NCI-H774 (cell line): ENCODE results near the gene UBE2L3.
A peak's percentile ranks its signal among the peaks of the same experiment; 100 is the strongest.

Source experiments
- DNase-seq: peaks from one replicate; lab custom pipeline; 2025; lab: John Stamatoyannopoulos, UW

Gene UBE2L3

DNA sequence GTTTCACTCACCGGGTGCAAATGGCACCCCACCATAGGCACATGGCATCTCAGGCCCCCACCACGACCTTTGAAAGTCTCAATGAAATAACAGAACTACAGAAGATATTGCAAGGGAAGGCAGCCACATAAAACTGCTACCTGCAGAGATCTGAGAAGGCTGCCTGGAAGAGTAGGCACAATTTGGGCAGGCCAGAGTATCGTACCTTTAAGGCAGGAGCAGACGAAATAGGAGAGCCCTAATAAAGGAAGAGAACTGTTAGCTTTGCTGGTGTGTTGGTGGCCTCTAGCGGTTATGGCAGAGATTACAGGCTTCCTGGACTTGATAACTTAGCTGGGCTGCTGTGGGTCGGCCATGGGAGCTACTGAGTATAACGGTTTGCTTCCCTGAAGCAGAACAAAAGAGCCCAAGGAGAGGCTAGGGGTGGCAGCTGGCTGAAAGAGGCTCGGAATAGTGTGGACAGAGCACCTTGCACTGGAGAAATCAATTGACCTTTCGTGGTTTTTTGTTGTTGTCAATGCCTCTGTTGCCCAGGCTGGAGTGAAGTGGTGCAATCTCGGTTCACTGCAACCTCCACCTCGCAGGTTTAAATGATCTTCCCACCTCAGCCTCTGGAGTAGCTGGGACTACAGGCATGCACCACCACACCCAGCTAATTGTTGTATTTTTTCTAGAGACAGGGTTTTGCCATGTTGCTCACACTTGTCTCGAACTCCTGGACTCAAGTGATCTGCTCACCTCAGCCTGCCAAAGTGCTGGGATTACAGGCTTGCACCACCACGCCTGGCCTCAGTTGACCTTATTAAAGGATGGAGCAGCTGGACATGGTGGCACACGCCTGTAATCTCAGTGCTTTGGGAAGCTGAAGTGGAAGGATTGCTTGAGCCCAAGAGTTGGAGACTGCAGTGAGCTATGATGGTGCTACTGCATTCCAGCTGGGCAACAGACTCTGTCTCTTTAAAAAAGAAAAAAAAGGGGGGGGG lies 79.4 kb downstream of the UBE2L3 start:
- DNase-seq: peak; percentile 73

- DNase-seq: no peak
Measured at GRCh38 chr22:21650280-21650679, 82.8 kb downstream of the UBE2L3 start.

DNA sequence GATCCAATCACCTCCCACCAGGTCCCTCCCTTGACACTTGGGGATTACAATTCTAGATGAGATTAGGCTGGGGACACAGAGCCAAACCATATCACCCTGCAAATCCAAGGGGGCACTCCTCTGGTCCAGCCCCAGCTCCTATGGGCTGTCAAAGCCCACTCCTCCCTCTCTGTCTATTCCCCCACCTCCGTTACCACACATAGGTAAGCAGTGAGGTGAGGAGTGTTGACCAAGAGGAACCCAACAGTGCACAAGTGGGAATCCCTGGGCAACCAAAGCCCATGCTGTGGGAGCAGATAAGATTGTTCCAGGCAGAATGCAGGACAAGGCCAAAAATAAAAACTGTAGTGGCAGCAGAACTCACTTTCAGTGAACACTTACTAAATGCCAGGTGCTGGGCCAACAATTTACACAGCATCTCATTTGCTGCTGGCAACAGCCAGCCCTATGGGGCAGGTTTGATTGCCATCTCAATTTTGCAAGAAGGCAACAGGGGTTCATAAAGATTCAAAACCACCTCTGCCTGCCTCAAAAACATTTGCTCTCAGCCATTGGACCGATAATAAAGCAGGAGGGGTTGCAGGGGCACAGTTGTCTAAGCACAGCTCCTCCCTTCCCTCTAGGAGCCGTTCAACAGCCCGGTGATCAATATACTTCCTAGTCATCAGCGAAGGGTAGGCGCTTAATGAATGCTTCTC lies 83.5 kb downstream of the UBE2L3 start:
- DNase-seq: no peak

DNA sequence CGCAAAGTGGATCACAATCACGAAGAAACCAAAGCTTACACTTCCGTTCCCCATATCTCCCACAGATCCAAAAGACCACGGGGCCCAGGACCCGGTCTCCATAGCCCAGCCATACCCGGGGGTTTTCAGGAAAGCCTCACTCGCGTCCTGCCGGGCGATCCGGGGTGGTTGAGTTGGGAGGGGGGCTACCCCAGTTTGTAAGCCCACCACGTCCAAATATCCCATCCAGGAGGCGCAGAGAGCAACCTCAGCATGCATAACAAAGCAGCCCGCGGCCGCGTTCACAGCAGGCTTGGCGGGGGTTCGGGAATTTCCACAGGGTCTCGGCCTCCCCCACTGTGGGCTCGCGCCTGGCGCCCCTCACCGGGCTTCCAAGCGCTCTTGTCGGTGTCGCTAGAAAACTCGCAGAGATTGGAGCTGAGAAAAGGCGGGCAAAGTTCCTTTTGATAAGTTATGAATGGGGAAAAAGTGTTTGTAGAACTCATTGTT lies 84.1 kb downstream of the UBE2L3 start:
- no peak for DNase-seq

DNA sequence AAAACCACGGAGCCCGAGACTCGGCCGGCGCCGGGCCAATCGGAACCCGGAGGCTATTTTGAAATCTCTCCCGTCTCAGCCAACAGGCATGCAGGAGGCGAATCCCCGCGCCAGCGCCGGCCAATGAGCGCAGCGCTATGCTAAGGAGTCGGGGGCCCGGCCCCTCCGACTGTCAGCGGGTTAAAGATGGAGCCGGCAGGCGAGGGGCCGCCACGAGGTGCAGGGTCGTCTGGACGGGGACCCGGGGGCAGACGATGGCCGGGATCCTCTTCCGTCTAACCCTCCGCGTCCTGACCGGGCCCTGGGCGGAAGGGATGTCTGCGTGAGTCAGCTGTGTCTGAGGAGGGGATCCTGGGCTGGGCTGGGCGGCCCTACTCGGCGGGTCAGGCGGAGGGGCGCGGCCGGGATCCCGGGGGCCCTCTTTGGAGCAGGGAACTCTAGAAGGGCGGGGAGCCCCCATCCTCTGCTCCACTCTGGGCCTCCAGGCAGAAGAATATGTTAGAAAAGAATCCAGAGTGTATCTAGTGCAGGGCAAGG lies 84.6 kb downstream of the UBE2L3 start:
- peak; percentile 85 for DNase-seq

DNA sequence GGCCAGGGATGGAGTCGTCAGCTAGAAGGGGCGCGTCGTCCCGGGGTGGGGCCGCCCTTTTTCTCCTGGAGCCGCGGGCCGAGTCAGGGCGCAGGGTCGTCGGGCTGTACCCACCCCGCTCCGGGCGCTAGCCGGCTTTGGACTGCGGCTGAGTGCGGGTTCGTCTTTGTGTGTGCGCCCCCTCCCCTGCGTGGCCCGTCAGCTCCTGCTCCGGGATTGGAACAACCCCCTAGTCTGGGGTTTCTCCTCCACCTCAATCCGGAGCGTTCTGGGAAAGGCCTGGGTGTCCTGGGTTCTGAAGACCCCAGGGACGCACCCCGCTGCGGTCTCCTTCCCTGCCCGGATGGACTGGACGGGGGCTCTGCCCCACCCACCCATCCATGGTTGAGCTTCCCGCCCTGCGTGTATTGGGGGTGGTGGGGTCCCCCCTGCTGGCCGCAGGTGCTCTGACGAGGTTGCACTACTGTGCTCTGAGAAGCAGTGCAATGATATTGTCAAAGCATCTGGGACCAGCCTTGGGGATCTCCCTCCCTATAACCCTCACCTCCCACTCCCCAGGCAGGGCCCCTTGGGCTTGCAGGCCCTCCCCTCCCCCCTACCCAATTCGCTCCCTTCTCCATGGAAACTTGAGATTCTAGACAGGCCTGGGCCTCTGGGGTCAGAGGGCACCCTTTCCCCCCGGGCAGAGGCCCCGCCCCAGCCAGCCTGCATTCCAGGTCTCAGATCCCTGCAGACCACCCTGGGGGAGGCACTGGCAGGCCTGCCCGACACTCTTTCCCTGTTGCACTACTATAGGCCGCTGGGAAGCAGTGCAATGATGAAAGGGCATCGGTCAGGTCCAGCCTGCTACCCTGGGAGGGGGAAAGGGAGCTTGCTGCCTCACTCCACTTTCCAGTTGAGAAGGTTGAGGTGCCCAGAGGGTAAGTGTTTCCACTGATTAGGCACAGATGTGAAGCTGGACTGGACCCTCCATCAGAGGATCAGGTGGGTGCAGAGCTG lies 85.3 kb downstream of the UBE2L3 start:
- no peak for DNase-seq

DNA sequence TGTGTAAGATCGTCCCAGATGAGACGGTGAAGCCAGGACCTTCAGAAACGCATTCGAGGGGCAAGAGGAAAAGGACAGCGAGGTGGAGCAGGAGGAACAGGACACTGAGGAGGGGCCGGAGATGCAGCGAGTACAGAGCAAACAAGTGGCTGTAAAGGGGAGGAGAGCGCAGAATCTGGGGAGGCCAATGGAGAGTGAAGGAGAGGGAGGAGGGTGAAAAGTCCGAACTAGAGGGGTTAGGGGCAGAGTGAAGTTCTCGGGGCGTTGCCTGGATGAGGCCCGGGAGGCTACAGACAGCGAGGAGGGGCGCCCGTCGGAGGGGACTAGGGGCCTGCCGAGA lies 89.5 kb downstream of the UBE2L3 start:
- peak; percentile 41 for DNase-seq

DNA sequence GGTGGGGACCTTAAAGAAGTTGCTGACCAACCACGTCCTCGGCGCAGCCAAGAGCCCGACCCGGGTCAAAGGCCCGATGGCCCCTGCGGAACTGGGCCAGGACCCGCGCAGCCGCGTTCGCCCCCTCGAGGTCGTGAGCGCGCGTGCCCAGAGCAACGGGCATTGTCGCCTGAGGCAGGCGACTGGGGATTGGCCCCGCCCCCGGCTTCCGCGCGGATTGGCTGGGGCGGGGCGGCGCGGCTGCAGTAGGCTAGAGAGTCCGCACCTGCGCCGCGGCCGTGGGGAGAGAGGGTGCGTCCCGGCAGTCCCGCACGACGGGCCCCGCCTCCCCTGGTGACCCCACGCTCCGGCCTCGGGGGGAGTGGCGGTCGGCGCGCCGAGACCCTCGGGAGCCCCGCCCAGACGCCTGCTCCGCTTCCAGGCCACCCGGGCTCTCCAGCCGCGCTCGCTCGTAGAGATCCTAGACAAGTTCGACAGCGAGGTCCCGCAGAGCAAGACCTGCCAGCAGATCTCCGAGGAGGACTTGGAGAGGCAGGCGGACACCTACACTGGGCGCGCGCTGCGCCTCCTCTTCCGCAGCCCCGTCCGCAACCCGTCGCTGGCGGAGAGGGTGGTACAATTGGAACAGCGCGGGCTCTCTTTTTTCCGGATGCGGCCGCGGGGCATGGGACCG lies 90.0 kb downstream of the UBE2L3 start:
- DNase-seq: peak; percentile 90

GRCh38 chr22:21659864-21660525 lies 92.5 kb downstream of the UBE2L3 start:
- DNase-seq: no peak

DNA sequence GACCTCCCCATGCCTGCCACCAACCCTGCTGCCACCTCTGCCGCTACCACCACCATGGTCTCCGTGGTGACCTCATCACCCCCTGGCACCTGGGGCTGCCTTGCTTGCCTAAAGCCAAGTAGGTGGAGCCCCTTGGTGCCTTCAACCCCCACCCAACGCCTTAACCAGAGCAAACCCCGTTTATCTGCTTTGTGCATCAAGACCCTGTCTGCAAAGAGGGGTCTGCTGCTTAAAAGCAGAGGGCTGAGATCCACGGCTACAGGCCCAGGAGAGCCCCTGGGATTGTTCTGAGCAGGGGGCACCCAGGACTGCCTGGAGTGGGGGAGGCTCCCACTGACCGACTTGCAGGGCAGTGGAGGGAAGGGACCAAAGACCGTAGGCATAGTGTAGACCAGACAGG lies 93.4 kb downstream of the UBE2L3 start:
- DNase-seq: no peak

DNA sequence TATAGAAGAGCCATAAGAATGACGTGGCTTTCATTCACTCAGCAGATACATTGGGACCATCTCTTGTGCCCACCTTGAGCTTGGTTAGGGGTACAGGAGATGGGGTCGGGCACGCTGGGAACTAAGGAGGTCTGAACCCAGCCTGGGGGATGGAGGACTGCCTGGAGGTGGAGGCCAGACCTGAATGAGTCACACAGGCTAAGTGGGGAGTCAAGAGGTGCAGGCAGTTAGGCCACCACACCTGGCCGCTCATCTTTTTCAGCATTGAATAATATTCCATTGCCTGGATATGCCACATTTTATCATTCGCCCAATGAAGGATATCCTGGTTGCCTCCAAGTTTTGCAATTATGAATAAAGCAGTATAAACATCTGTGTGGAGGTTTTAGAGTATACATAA lies 94.5 kb downstream of the UBE2L3 start:
- no peak for DNase-seq

DNA sequence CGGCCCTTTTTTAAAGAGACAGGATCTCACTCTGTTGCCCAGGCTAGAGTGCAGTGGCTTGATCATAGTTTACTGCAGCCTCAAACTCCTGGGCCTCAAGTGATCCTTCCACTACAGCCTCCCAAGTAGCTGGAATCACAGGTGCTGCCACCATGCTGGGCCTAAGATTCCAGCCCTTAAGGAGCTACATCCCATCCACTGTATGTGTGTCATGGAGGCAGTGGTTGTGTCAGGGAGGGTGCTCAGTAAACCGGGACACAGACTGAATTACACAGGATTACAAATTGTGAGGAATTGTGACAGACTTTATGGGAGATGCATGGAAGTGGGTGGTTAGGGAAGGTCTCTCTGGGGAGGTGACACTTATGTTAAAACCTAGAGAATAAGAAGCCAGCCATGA lies 96.2 kb downstream of the UBE2L3 start:
- no peak for DNase-seq

DNA sequence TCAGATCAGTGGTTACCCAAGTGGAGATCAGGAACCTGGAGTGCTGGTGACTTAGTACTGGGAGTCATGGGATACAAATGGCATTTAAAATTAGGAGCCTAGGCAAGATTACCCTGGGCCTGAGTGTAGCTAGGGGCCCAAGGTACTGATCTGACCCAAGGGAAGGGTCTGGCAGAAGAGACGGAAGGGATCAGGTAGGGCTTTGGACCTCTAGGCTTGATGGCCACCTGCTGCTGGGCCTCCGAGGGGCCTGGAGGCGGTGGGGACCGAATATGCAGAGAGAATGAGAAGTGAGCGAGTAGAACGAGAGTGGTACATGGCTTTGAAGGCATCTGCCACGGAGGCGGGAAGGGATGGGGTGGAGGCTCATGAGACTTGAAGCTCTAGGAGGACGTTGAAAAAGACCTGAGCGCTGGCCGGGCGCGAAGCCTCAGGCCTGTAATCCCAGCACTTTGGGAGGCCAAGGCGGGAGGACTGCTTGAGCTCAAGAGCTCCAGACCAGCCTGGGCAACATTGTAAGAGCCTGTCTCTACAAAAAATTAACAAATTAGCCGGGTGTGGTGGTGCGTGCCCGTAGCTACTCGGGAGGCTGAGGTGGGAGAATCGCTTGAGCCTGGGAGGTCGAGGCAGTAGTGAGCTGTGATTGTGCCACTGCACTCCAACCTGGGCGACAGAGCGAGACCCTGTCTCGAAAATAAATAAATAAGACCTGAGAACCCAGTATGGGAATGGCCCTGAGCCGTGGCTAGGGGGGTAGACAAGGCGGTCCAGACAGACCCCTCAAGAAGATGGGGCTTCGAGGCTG lies 97.7 kb downstream of the UBE2L3 start:
- DNase-seq: no peak

DNA sequence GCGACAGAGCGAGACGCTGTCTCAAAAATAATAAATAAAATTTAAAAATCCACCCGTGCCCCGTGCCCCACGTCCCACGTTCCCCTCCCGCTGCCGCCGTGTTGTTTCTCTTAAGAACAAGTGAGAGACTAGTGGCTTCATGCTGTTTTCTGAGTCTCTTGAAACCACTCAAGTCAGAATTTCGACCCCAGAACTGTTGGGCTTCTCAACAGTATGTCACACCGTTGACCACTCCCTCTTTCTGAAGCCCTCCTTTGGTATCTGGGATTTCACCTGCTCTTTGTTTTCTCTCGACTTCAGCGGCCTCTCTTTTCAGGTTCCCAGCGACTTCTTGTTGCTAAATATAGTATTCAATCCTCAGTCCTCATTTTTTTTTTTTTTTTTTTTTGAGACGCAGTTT lies 99.3 kb downstream of the UBE2L3 start:
- DNase-seq: no peak

DNA sequence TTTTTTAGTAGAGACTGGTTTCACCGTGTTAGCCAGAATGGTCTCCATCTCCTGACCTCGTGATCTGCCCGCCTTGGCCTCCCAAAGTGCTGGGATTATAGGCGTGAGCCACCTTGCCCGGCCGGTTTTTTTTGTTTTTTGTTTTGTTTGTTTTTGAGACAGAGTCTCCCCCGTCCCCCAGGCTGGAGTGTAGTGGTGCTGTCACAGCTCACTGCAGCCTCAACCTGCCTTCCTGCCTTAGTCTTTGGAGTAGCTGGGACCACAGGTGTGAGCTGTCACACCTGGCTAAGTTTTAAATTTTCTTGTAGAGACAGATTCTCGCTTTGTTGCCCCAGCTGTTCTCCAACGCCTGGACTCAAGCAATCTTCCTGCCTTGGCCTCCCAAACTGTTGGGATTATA lies 101.5 kb downstream of the UBE2L3 start:
- no peak for DNase-seq

GRCh38 chr22:21672107-21672629 lies 104.7 kb downstream of the UBE2L3 start:
- no peak for DNase-seq
